ENCODE results near the gene PDE4D. TPM values are rescaled to one million over a fixed set of nuclear protein-coding genes. Genes with fewer than 3 reads are reported as not detected.

The PDE4D gene
- total RNA-seq, 4 donors from 2014 or later, result 15.9 to 66.3 (median 48.7) TPM

- Histone ChIP-seq H3K27ac (no peak overlapping the region), H3K4me1 (peaks cover 0 to 19% (median 2%) of the 10 kb centered on the region in 4 donors), H3K9me3 (no peaks in the 10 kb centered on the region), H3K27me3 (no peaks in the 10 kb centered on the region), H3K36me3 (no peaks in the 10 kb centered on the region), H3K4me3 (no peak overlapping the region)
- peak in 1 of 2 donors; percentile 8 for DNase-seq (ENCODE audit: low spot score in 2 of 2)
- 44 to 59% methylated on average over 6 of the region's 6 CpGs for WGBS, 2 donors
- TF ChIP-seq POLR2A (IDR thresholded peaks at IDR 0.05), result no peak
- TF ChIP-seq CTCF (IDR thresholded peaks at IDR 0.05), result no peak
- TF ChIP-seq EP300 (IDR thresholded peaks at IDR 0.05), result no peak
Observed at GRCh38 chr5:59542851-59543820, 350.4 kb downstream of the PDE4D start.

- Histone ChIP-seq H3K27ac (no peak overlapping the region), H3K4me3 (no peak overlapping the region), H3K27me3 (no peaks in the 10 kb centered on the region), H3K4me1 (peaks cover 0 to 19% (median 2%) of the 10 kb centered on the region in 4 donors), H3K9me3 (no peaks in the 10 kb centered on the region), H3K36me3 (no peaks in the 10 kb centered on the region)
- TF ChIP-seq EP300 (IDR thresholded peaks at IDR 0.05), result no peak
- TF ChIP-seq POLR2A (IDR thresholded peaks at IDR 0.05), result no peak
- TF ChIP-seq CTCF (IDR thresholded peaks at IDR 0.05), result no peak
- DNase-seq (ENCODE audit: low spot score in 2 of 2), result no peak
Observed at GRCh38 chr5:59542306-59542705, 351.2 kb downstream of the PDE4D start.

GRCh38 chr5:59540366-59540765 lies 353.2 kb downstream of the PDE4D start:
- 53 to 57% methylated on average over 2 of the region's 2 CpGs for WGBS, 2 donors
- no peak overlapping the region for H3K27ac ChIP-seq

GRCh38 chr5:59538750-59539121 lies 354.8 kb downstream of the PDE4D start:
- Histone ChIP-seq H3K9me3 (no peaks in the 10 kb centered on the region), H3K36me3 (no peaks in the 10 kb centered on the region)
- DNase-seq (ENCODE audit: low spot score in 2 of 2), result no peak

More at GRCh38 chr5:59540366-59540765, 353.2 kb downstream of the PDE4D start:
- H3K9me3 ChIP-seq, result no peaks in the 10 kb centered on the region
- TF ChIP-seq CTCF (IDR thresholded peaks at IDR 0.05), result no peak
- no peak for TF ChIP-seq POLR2A (IDR thresholded peaks at IDR 0.05)
- no peak for TF ChIP-seq EP300 (IDR thresholded peaks at IDR 0.05)
- no peaks in the 10 kb centered on the region for H3K27me3 ChIP-seq
- H3K4me1 ChIP-seq, result peaks cover 0 to 19% (median 2%) of the 10 kb centered on the region in 4 donors
- no peaks in the 10 kb centered on the region for H3K36me3 ChIP-seq
- DNase-seq (ENCODE audit: low spot score in 2 of 2), result no peak
- H3K4me3 ChIP-seq, result no peak overlapping the region

More at GRCh38 chr5:59538750-59539121, 354.8 kb downstream of the PDE4D start:
- TF ChIP-seq POLR2A (IDR thresholded peaks at IDR 0.05) (no peak), EP300 (IDR thresholded peaks at IDR 0.05) (no peak), CTCF (IDR thresholded peaks at IDR 0.05) (no peak)
- Histone ChIP-seq H3K27ac (no peak overlapping the region), H3K4me1 (peaks cover 0 to 14% (median 0%) of the 10 kb centered on the region in 4 donors), H3K4me3 (no peak overlapping the region), H3K27me3 (no peaks in the 10 kb centered on the region)

Data from tibial nerve (tissue), 4 donors.